GM12865 (cell line): Measurements from ENCODE around the gene HPN.

Experiments
- DNase-seq: peaks from one replicate; pipeline ENCODE4 v3.0.0; 2010; ENCODE audit warnings: low read depth
- H3K4me3 ChIP-seq: 2 replicates; pipeline ENCODE4 v1.5.1; 2011; ENCODE audit warnings: mild to moderate bottlenecking, low read depth, low read length, control low read depth
- TF ChIP-seq, protein P1 (sequence below): IDR thresholded peaks from 2 replicates; pipeline ENCODE4 v1.5.1; 2011; ENCODE audit warnings: low read length, control low read depth, low read depth, inconsistent platforms; ENCODE audit not compliant: insufficient read depth; ENCODE audit errors: missing control alignments

Gene HPN

GRCh38 chr19:35108730-35109129, 67.2 kb downstream of the HPN start:
- H3K4me3 ChIP-seq = no peak overlapping the region
- TF ChIP-seq, protein P1, sequence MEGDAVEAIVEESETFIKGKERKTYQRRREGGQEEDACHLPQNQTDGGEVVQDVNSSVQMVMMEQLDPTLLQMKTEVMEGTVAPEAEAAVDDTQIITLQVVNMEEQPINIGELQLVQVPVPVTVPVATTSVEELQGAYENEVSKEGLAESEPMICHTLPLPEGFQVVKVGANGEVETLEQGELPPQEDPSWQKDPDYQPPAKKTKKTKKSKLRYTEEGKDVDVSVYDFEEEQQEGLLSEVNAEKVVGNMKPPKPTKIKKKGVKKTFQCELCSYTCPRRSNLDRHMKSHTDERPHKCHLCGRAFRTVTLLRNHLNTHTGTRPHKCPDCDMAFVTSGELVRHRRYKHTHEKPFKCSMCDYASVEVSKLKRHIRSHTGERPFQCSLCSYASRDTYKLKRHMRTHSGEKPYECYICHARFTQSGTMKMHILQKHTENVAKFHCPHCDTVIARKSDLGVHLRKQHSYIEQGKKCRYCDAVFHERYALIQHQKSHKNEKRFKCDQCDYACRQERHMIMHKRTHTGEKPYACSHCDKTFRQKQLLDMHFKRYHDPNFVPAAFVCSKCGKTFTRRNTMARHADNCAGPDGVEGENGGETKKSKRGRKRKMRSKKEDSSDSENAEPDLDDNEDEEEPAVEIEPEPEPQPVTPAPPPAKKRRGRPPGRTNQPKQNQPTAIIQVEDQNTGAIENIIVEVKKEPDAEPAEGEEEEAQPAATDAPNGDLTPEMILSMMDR = no peak
- no peak for DNase-seq

- no peak overlapping the region for H3K4me3 ChIP-seq
- TF ChIP-seq, protein P1 = no peak
- no peak for DNase-seq
These were observed 68.0 kb downstream of the HPN start for GRCh38 chr19:35109395-35110112.

DNA sequence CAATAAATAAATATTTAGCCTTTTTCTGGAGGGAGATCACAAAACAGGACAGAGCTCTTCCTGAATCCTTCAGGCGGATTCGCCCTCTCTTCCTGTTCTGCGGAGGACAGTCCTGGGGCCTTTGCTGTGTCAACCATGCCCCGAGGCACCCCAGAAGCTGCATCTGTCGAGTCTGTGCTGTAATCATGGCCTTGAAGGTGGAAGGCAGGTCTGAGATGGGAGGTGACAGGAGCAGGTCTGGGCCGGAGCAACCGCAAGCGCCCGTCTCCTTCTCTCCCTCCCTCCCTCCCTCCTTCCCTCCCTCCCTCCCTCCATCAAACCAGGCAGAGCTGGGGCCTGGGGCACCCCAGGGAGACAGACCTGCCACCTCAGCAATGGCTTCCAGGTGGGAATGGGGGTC, 69.5 kb downstream of the HPN start:
- H3K4me3 ChIP-seq = no peak overlapping the region
- TF ChIP-seq, protein P1 = no peak
- no peak for DNase-seq

- TF ChIP-seq, protein P1 = no peak
- no peak overlapping the region for H3K4me3 ChIP-seq
- no peak for DNase-seq
These were observed 71.6 kb downstream of the HPN start for GRCh38 chr19:35112995-35113688.

DNA sequence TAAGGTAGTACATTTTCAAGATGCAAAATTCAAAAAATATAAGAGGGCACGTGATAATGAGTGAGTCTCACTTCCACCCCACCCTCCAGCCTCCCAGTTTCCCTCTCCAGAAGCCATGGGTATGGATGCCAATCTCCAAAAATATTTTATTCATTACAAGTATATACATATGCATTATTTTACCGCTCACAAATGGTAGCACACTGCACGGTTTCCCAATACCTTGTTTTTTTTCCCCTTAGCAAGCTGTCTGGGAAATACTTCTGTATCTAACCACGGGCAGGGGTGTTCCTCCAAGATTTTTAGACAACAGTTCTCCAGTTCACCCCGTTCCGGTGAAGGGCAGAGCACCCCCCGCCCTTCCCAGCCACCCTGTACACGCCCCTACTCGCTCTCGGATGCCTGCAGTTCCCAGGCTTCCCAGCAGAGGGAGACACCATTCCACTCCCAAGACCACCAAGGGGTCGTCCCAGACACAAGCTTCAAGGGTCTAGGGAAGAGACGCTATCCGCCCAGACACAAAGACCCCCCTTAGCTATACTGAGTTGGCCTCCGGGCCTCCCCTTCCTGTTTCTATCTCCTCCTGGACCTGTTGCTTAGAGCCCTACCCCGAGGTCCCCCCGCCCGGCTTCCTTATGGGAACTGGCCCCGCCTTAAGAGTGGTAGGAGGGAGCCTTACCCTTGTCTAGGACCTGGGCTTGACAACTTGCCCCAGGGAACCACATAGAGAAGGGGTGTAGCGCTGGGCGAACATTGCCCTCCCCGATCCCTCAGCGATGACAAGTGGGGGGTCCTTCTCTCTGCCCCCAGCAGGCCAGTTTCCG, 73.0 kb downstream of the HPN start:
- DNase-seq = peak; percentile 69
- no peak overlapping the region for H3K4me3 ChIP-seq
- TF ChIP-seq, protein P1 = peak; percentile 99

DNA sequence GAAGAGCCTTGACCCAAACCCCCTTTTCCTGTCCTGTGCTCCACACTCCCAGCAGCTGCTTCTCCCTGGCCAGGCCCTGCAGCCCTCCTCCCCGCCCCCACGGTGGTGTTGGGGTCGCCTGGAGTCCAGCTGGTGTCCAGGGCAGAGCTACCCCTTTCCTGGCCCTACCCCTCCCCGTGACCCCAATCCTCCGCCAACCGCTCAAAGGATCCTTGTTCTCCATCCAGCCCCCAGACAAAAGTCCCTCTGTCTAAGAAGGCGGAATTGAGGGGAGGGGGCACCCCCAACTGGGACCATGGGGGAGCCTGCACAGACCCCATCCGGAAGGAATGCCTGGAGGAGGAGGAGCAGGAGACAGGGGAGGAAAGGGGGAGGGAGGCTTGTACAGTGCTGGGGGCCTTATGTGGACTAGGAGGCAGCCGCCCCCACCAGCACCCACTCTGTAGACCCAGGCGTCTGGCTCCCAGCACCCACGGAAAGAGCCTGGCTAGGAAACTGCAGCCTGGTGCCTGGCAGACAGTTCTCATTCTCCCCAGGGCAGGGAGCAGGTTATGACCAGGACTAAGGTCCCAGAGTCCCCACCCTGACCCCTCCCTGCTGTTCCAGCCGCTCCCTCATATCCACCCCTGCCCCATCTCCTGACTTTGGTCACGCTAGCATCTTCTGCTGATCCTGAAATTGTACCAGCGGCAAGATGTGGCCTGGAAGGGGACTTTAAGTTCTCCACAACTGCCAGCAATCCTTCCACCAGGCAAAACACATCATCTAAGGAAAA, 73.8 kb downstream of the HPN start, which contains the start of gene FXYD3:
Gene FXYD3, plus strand, starts transcription at position 647 of the 775 bp plus-strand sequence. CDS start 3,554 bp downstream, outside the sequence.
- no peak within 1 kb of the TSS for H3K4me3 ChIP-seq

More for the DNA sequence above, 73.8 kb downstream of the HPN start, which contains the start of gene FXYD3:
- no peak for DNase-seq
- TF ChIP-seq, protein P1 = no peak
